ENCODE measurements around the gene MAGEA4.
"Not testable (repeated sequence)": the region's sequence is repeated elsewhere in the genome, so short reads cannot be mapped to it uniquely, and the experiment has no call there.

MAGEA4 gene

DNA sequence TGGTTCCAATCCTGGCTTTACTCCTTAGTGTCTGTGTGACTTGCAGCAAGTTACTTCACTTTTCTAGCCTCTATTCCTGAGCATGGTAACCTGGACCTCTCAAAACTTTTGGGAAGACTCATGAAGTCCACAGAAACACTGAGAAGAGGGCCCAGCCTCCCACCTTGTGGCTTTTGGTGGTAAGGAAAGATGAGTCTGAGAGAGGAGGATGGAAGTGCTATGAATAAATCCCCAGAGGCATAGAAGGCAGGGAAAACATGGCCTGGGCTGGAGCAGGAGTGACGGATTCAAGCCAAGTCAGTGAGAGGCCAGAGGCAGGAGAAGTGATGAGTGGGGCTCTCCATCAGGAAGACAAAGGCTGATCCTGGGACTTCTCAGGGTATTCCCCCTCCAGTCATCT lies 10.9 kb upstream of the MAGEA4 start:
- Histone ChIP-seq H3K27me3 (ENCODE audit: control insufficient read depth, insufficient read depth, low read length) (no peaks in the 10 kb centered on the region), H3K36me3 (ENCODE audit: control insufficient read depth, insufficient read depth, low read length) (no peaks in the 10 kb centered on the region), H3K9ac (ENCODE audit: low read length) (no peak overlapping the region), H3K9me3 (ENCODE audit: control insufficient read depth, insufficient read depth, low read depth, low read length) (peaks cover 20% of the 10 kb centered on the region; the same call in 1 of the 2 replicates), H3K27ac (ENCODE audit: low read depth, low read length) (no peak overlapping the region), H3K4me3 (ENCODE audit: low read depth, low read length) (no peak overlapping the region), H3K4me1 (ENCODE audit: control insufficient read depth, insufficient read depth, low read length) (no peaks in the 10 kb centered on the region)

GRCh38 chrX:151902813-151903591 lies 9.7 kb upstream of the MAGEA4 start:
- H3K36me3 ChIP-seq (ENCODE audit: control insufficient read depth, insufficient read depth, low read length), result no peaks in the 10 kb centered on the region
- H3K4me3 ChIP-seq (ENCODE audit: low read depth, low read length), result no peak overlapping the region
- H3K9me3 ChIP-seq (ENCODE audit: control insufficient read depth, insufficient read depth, low read depth, low read length), result peaks cover 18% of the 10 kb centered on the region; the same call in 1 of the 2 replicates
- H3K9ac ChIP-seq (ENCODE audit: low read length), result no peak overlapping the region
- H3K27me3 ChIP-seq (ENCODE audit: control insufficient read depth, insufficient read depth, low read length), result no peaks in the 10 kb centered on the region
- H3K4me1 ChIP-seq (ENCODE audit: control insufficient read depth, insufficient read depth, low read length), result no peaks in the 10 kb centered on the region
- H3K27ac ChIP-seq (ENCODE audit: low read depth, low read length), result no peak overlapping the region

DNA sequence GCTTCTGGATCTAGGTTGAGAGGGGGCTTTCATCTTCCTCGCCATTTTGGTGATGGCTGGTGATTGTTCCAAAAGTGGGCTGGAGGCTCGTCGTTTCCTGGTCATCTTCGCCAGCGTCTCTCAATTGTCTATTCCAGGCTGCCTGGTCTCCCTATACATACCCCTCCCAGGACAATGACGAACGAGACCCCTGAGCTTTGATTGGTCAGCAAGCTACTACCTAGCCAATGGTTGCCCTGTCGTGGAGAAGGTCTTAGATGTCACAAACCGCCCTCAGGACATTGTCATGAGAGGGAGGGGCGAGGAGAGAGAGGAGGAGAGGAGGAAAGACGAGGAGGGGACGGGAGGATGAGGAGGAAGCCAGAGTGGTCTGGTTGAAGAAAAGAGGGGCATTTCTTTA lies 7.7 kb upstream of the MAGEA4 start:
- no peaks in the 10 kb centered on the region for H3K36me3 ChIP-seq (ENCODE audit: control insufficient read depth, insufficient read depth, low read length)
- H3K27me3 ChIP-seq (ENCODE audit: control insufficient read depth, insufficient read depth, low read length), result no peaks in the 10 kb centered on the region
- H3K4me3 ChIP-seq (ENCODE audit: low read depth, low read length), result no peak overlapping the region
- H3K9ac ChIP-seq (ENCODE audit: low read length), result no peak overlapping the region
- peaks cover 17% of the 10 kb centered on the region; the same call in 1 of the 2 replicates for H3K9me3 ChIP-seq (ENCODE audit: control insufficient read depth, insufficient read depth, low read depth, low read length)
- H3K4me1 ChIP-seq (ENCODE audit: control insufficient read depth, insufficient read depth, low read length), result no peaks in the 10 kb centered on the region
- H3K27ac ChIP-seq (ENCODE audit: low read depth, low read length), result no peak overlapping the region

DNA sequence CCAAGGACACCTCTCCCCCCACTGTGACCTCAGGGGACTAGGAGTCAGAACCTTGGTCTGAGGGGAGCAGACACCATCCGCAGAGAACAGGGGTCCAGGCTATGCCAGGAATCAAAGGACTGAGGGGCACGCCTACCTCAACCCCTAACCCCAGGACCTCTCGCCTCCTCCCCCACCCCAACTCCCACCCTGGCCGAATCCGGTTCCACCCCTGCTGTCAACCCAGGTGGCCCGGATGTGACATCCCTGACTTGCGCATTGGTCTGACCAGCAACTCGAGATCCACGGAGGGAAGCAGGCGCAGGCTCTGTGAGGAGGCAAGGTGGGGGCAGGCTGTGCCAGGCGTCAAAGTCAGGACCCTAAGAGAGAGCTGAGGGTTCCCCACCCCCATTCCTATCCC lies 468 bp upstream of the MAGEA4 start:
- Histone ChIP-seq H3K27ac (ENCODE audit: low read depth, low read length) (no peak overlapping the region), H3K36me3 (ENCODE audit: control insufficient read depth, insufficient read depth, low read length) (no peaks in the 10 kb centered on the region), H3K9ac (ENCODE audit: low read length) (no peak overlapping the region), H3K27me3 (ENCODE audit: control insufficient read depth, insufficient read depth, low read length) (no peaks in the 10 kb centered on the region), H3K4me3 (ENCODE audit: low read depth, low read length) (no peak overlapping the region), H3K4me1 (ENCODE audit: control insufficient read depth, insufficient read depth, low read length) (no peaks in the 10 kb centered on the region), H3K9me3 (ENCODE audit: control insufficient read depth, insufficient read depth, low read depth, low read length) (peaks cover 2% of the 10 kb centered on the region; the same call in 1 of the 2 replicates)

GRCh38 chrX:151918736-151919135 lies 6.0 kb downstream of the MAGEA4 start:
- H3K9ac ChIP-seq (ENCODE audit: low read length), result not testable (repeated sequence)
- peaks cover 35% of the 10 kb centered on the region; the same call in 1 of the 2 replicates for H3K9me3 ChIP-seq (ENCODE audit: control insufficient read depth, insufficient read depth, low read depth, low read length)

GRCh38 chrX:151919610-151920009 lies 6.9 kb downstream of the MAGEA4 start:
- no peak overlapping the region for H3K4me3 ChIP-seq (ENCODE audit: low read depth, low read length)

More at GRCh38 chrX:151918736-151919135, 6.0 kb downstream of the MAGEA4 start:
- not testable (repeated sequence) for H3K27me3 ChIP-seq (ENCODE audit: control insufficient read depth, insufficient read depth, low read length); H3K27ac ChIP-seq (ENCODE audit: low read depth, low read length); H3K4me1 ChIP-seq (ENCODE audit: control insufficient read depth, insufficient read depth, low read length); H3K36me3 ChIP-seq (ENCODE audit: control insufficient read depth, insufficient read depth, low read length); H3K4me3 ChIP-seq (ENCODE audit: low read depth, low read length)

GRCh38 chrX:151920101-151920500 lies 7.4 kb downstream of the MAGEA4 start:
- no peak overlapping the region for H3K27ac ChIP-seq (ENCODE audit: low read depth, low read length)
- H3K9me3 ChIP-seq (ENCODE audit: control insufficient read depth, insufficient read depth, low read depth, low read length), result peaks cover 42% of the 10 kb centered on the region; the same call in 1 of the 2 replicates
- no peaks in the 10 kb centered on the region for H3K27me3 ChIP-seq (ENCODE audit: control insufficient read depth, insufficient read depth, low read length)
- H3K36me3 ChIP-seq (ENCODE audit: control insufficient read depth, insufficient read depth, low read length), result no peaks in the 10 kb centered on the region
- no peak overlapping the region for H3K9ac ChIP-seq (ENCODE audit: low read length)
- no peaks in the 10 kb centered on the region for H3K4me1 ChIP-seq (ENCODE audit: control insufficient read depth, insufficient read depth, low read length)
- no peak overlapping the region for H3K4me3 ChIP-seq (ENCODE audit: low read depth, low read length)

More at GRCh38 chrX:151919610-151920009, 6.9 kb downstream of the MAGEA4 start:
- peaks cover 42% of the 10 kb centered on the region; the same call in 1 of the 2 replicates for H3K9me3 ChIP-seq (ENCODE audit: control insufficient read depth, insufficient read depth, low read depth, low read length)
- H3K9ac ChIP-seq (ENCODE audit: low read length), result no peak overlapping the region
- no peaks in the 10 kb centered on the region for H3K4me1 ChIP-seq (ENCODE audit: control insufficient read depth, insufficient read depth, low read length)
- H3K27me3 ChIP-seq (ENCODE audit: control insufficient read depth, insufficient read depth, low read length), result no peaks in the 10 kb centered on the region
- H3K36me3 ChIP-seq (ENCODE audit: control insufficient read depth, insufficient read depth, low read length), result no peaks in the 10 kb centered on the region
- no peak overlapping the region for H3K27ac ChIP-seq (ENCODE audit: low read depth, low read length)

GRCh38 chrX:151920530-151920929 lies 7.8 kb downstream of the MAGEA4 start:
- H3K4me3 ChIP-seq (ENCODE audit: low read depth, low read length), result no peak overlapping the region
- no peaks in the 10 kb centered on the region for H3K4me1 ChIP-seq (ENCODE audit: control insufficient read depth, insufficient read depth, low read length)
- H3K36me3 ChIP-seq (ENCODE audit: control insufficient read depth, insufficient read depth, low read length), result no peaks in the 10 kb centered on the region
- peaks cover 44% of the 10 kb centered on the region; the same call in 1 of the 2 replicates for H3K9me3 ChIP-seq (ENCODE audit: control insufficient read depth, insufficient read depth, low read depth, low read length)
- H3K9ac ChIP-seq (ENCODE audit: low read length), result no peak overlapping the region
- no peaks in the 10 kb centered on the region for H3K27me3 ChIP-seq (ENCODE audit: control insufficient read depth, insufficient read depth, low read length)
- H3K27ac ChIP-seq (ENCODE audit: low read depth, low read length), result no peak overlapping the region

GRCh38 chrX:151921292-151921691 lies 8.6 kb downstream of the MAGEA4 start:
- no peaks in the 10 kb centered on the region for H3K36me3 ChIP-seq (ENCODE audit: control insufficient read depth, insufficient read depth, low read length)
- no peak overlapping the region for H3K4me3 ChIP-seq (ENCODE audit: low read depth, low read length)
- no peak overlapping the region for H3K27ac ChIP-seq (ENCODE audit: low read depth, low read length)
- peaks cover 44% of the 10 kb centered on the region; the same call in 1 of the 2 replicates for H3K9me3 ChIP-seq (ENCODE audit: control insufficient read depth, insufficient read depth, low read depth, low read length)
- no peak overlapping the region for H3K9ac ChIP-seq (ENCODE audit: low read length)
- no peaks in the 10 kb centered on the region for H3K4me1 ChIP-seq (ENCODE audit: control insufficient read depth, insufficient read depth, low read length)
- H3K27me3 ChIP-seq (ENCODE audit: control insufficient read depth, insufficient read depth, low read length), result no peaks in the 10 kb centered on the region

DNA sequence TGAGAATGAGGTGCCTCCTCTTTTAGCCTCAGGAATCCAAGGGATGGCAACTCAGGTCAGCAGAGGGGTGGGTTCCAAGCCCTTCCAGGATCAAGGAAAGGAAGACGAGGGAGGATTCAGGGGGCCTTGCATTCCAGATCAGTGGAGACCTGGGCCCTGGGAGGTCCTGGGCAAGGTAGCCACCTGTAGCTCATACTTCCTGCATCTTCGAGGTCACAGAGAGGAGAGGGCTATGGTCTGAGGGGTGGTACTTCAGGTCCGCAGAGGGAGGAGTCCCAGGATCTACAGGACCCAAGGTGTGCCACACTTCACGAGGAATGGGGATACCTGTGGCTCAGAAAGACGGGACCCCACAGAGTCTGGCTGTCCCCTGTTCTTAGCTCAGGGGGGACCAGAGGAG lies 9.2 kb downstream of the MAGEA4 start:
- no peak overlapping the region for H3K4me3 ChIP-seq (ENCODE audit: low read depth, low read length)
- H3K36me3 ChIP-seq (ENCODE audit: control insufficient read depth, insufficient read depth, low read length), result no peaks in the 10 kb centered on the region
- peaks cover 44% of the 10 kb centered on the region; the same call in 1 of the 2 replicates for H3K9me3 ChIP-seq (ENCODE audit: control insufficient read depth, insufficient read depth, low read depth, low read length)
- no peak overlapping the region for H3K9ac ChIP-seq (ENCODE audit: low read length)
- H3K4me1 ChIP-seq (ENCODE audit: control insufficient read depth, insufficient read depth, low read length), result no peaks in the 10 kb centered on the region
- H3K27me3 ChIP-seq (ENCODE audit: control insufficient read depth, insufficient read depth, low read length), result no peaks in the 10 kb centered on the region
- H3K27ac ChIP-seq (ENCODE audit: low read depth, low read length), result no peak overlapping the region

DNA sequence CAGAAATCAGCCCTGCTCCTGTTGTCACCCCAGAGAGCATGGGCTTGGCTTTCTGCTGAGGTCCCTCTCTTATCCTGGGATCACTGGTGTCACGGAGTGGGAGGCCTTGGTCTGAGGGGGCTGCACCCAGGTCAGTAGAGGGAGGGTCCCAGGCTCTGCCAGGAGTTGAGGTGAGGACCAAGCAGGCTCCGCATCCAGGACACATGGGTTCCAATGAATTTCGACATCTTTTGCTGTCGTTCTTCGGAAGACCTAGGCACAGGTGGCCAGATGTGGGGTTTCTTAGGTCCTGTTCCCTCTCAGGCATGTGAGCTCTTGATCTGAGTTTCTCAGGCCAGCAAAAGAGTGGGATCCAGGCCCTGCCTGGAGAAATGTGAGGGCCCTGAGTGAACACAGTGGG lies 10.0 kb downstream of the MAGEA4 start:
- Histone ChIP-seq H3K4me3 (ENCODE audit: low read depth, low read length) (no peak overlapping the region), H3K27me3 (ENCODE audit: control insufficient read depth, insufficient read depth, low read length) (0 out of 2 replicates have a peak, but pooled peaks cover under 1% of the 10 kb centered on the region)

More for the DNA sequence above, 10.0 kb downstream of the MAGEA4 start:
- H3K9ac ChIP-seq (ENCODE audit: low read length), result no peak overlapping the region
- H3K4me1 ChIP-seq (ENCODE audit: control insufficient read depth, insufficient read depth, low read length), result peaks cover 2% of the 10 kb centered on the region
- H3K36me3 ChIP-seq (ENCODE audit: control insufficient read depth, insufficient read depth, low read length), result no peaks in the 10 kb centered on the region
- H3K9me3 ChIP-seq (ENCODE audit: control insufficient read depth, insufficient read depth, low read depth, low read length), result peaks cover 46% of the 10 kb centered on the region; the same call in 1 of the 2 replicates
- H3K27ac ChIP-seq (ENCODE audit: low read depth, low read length), result no peak overlapping the region
